ENCODE data around the gene ZMYM4.
"Not testable (repeated sequence)": the region's sequence is repeated elsewhere in the genome, so short reads cannot be mapped to it uniquely, and the experiment has no call there.

ZMYM4 gene

GRCh38 chr1:35461966-35462651 lies 193.6 kb downstream of the ZMYM4 start:
- DNase-seq = no peak

DNA sequence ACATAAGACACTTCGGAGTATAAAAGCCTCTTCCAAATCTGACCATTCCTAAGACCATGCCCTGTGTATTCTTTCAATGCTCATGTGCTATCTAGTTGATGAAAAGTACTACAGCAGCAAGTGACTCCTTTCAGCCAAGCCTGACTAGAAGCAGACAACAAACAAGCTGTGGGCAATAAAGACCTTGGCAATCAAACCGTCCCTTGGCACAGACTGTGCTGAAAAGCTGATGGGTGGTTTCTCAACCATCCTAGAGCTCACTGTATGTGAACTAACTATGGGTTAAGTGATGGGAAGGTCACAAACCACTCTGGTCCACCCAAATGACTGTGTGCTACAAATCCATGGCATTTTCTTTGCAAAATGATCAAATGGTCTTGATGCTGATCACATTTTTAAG lies 194.7 kb downstream of the ZMYM4 start:
- no peak for DNase-seq

- not testable (repeated sequence) for DNase-seq
Observed at GRCh38 chr1:35463749-35464148, 195.2 kb downstream of the ZMYM4 start.

GRCh38 chr1:35466120-35466519 lies 197.6 kb downstream of the ZMYM4 start:
- DNase-seq = no peak

GRCh38 chr1:35470977-35471613 lies 202.6 kb downstream of the ZMYM4 start:
- no peak for DNase-seq
